Measurements from ENCODE around the gene RPL14.

The RPL14 gene

DNA sequence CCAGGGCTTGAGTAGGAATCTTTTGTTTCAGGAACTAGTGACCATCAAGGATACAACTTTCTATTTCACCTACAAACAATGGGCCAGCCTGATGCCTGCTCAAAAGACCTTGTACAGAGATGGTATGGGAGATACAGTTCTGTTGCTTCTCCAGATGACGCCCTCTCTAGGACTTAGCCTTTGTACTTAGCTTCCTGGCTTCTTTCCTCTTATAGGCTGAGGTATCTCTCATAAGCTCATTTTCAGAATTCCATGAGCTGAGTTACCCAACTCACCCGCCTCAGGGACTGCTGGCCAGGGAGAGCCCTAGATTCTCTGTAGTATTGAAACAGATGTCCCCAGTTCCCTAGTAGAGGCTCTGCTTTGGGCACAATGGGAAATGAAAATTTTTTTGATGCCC, 40.1 kb downstream of the RPL14 start:
- Histone ChIP-seq H3K36me3 (ENCODE audit: control insufficient read depth, insufficient read depth, low read length) (no peaks in the 10 kb centered on the region), H3K27me3 (replicated peaks; ENCODE audit: control insufficient read depth, insufficient read depth, low read length) (no peaks in the 10 kb centered on the region), H3K4me3 (replicated peaks; ENCODE audit: low read depth, low read length) (no peak overlapping the region)
- no peak for TF ChIP-seq CTCF (IDR thresholded peaks at IDR 0.05; ENCODE audit: insufficient read depth, low read length, poor library complexity, severe bottlenecking)
- DNase-seq (ENCODE audit: extremely low read depth, insufficient read length): no peak

DNA sequence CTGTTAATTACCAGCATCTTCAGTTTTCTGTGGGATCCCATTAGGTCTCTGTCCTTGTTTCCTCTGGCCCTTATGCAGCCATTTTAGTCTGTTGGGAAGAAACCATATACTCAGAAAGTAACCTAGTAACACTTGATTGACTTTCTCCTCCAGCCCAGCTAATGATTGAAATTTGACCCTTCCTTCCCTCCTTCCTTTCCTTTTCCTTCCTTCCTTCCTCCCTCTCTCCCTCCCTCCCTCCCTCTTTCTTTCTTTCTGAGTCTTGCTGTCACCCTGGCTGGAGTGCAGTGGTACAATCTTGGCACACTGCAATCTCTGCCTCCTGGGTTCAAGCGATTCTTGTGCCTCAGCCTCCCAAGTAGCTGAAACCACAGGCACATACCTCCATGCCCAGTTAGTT, 42.8 kb downstream of the RPL14 start:
- H3K36me3 ChIP-seq (ENCODE audit: control insufficient read depth, insufficient read depth, low read length): no peaks in the 10 kb centered on the region
- no peaks in the 10 kb centered on the region for H3K27me3 ChIP-seq (replicated peaks; ENCODE audit: control insufficient read depth, insufficient read depth, low read length)
- TF ChIP-seq CTCF (IDR thresholded peaks at IDR 0.05; ENCODE audit: insufficient read depth, low read length, poor library complexity, severe bottlenecking): no peak
- DNase-seq (ENCODE audit: extremely low read depth, insufficient read length): no peak
- H3K4me3 ChIP-seq (replicated peaks; ENCODE audit: low read depth, low read length): no peak overlapping the region

DNA sequence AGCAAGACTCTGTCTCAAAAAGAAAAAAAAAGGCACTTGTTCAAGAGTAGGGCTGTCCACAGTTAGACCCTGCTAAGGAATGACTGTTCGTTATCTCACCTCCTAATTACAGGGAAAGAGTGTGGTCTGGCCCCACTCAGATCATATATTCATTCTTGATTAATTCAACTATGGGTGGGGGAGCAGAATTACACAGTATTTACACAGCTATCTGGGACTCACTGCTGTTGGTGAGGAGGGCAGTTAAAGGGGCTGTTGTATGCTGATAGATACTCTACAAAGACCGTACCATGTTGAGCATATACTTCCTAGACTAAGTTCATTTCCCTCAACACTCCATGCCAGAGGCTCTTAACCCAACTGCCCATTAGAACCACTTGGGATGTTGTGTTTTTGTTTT, 44.9 kb downstream of the RPL14 start:
- no peak overlapping the region for H3K4me3 ChIP-seq (replicated peaks; ENCODE audit: low read depth, low read length)
- TF ChIP-seq CTCF (IDR thresholded peaks at IDR 0.05; ENCODE audit: insufficient read depth, low read length, poor library complexity, severe bottlenecking): no peak
- H3K36me3 ChIP-seq (ENCODE audit: control insufficient read depth, insufficient read depth, low read length): no peaks in the 10 kb centered on the region
- DNase-seq (ENCODE audit: extremely low read depth, insufficient read length): no peak
- H3K27me3 ChIP-seq (replicated peaks; ENCODE audit: control insufficient read depth, insufficient read depth, low read length): no peaks in the 10 kb centered on the region

DNA sequence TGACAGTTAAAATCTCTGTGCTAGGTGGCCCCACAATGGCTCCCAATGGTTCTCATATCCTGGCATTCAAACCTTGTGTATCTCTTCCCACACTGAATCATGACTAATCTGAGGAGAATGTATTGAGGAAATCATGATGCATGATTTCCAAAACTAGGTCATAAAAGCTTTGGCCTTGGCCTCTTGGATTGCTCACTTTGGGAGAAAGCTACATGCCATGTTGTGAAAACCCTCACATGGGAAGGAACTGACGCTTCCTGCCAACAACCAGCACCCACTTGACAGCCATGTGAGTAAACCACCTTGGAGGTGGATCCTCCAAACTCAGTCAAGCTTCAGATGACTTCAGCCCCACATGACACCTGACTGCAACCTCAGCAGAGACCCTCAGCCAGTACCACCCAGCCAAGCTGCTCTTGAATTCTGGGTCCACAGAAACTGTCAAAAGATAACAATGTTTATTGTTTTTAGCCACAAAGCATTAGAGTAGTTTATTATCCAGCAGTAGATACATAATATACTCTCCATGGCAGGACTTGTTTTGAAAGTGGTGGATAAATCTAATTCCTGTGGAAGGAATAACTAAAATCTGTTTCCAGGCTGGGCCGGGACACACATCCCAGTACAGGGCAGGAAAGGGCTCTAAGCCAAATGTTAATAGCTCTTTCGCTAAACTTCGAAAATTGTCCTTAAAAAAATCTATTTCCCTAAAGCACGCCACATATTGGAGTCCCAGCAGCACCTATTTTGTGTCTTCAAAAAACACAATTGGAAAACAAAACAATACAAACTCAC, 47.7 kb downstream of the RPL14 start:
- H3K4me3 ChIP-seq (replicated peaks; ENCODE audit: low read depth, low read length): no peak overlapping the region
- DNase-seq (ENCODE audit: extremely low read depth, insufficient read length): no peak
- H3K27me3 ChIP-seq (replicated peaks; ENCODE audit: control insufficient read depth, insufficient read depth, low read length): no peaks in the 10 kb centered on the region
- no peaks in the 10 kb centered on the region for H3K36me3 ChIP-seq (ENCODE audit: control insufficient read depth, insufficient read depth, low read length)
- TF ChIP-seq CTCF (IDR thresholded peaks at IDR 0.05; ENCODE audit: insufficient read depth, low read length, poor library complexity, severe bottlenecking): no peak

DNA sequence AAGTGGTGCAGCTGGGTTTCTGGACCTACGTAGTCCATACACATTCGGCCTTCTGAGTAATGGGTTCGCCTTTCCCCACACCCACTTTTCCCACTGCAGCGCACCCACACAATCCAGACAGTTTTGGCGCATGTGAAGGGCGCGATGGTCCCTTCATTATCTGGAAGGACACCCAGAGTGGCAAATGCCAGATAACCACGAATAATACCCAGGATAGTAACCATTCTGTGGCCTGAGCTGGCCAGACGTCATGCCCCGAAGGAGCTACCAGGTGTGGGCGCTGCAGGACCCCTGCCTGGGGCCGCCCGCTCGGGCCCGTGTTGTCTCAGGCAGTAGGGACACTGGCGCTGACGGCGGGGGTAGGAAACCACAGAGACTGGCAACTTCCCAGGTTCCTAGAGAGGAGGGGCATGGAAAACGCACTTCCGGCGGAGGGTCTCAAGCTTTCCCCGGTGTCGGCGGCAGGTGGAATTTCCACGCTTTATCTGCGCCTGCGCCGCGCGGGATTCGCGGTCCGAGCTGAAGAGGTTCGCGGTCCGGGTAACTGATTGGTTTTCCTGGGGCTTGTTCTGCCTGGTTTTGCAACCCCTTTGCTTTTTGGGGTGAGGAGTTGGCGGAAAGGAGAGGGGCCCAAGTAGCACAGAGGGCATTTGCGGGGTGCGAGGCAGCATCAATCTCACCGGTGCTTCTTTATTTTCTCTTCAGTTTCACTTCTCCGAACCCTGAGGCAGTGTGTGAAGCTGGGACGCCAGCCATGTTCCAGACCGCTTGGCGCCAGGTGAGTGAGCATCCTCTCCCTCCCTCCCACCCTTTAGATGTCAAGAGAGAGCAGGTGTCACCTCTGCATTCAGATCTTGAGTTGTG, 48.7 kb downstream of the RPL14 start, which contains the start of gene ZNF620:
Gene ZNF620 (plus strand): TSS at position 441 of the 864 bp plus-strand sequence. CDS start 314 bp downstream, at position 755.
- peak; percentile 74 for DNase-seq (ENCODE audit: extremely low read depth, insufficient read length)
- H3K27me3 ChIP-seq (replicated peaks; ENCODE audit: control insufficient read depth, insufficient read depth, low read length): no peaks in the 10 kb centered on the region
- peak within 1 kb of the TSS; percentile 68 for H3K4me3 ChIP-seq (replicated peaks; ENCODE audit: low read depth, low read length)
- TF ChIP-seq CTCF (IDR thresholded peaks at IDR 0.05; ENCODE audit: insufficient read depth, low read length, poor library complexity, severe bottlenecking): peak; percentile 68
- no peaks in the 10 kb centered on the region for H3K36me3 ChIP-seq (ENCODE audit: control insufficient read depth, insufficient read depth, low read length)
